ENCODE data around the gene GGT5.
"Not testable (repeated sequence)": the region's sequence is repeated elsewhere in the genome, so short reads cannot be mapped to it uniquely, and the experiment has no call there.

DNA sequence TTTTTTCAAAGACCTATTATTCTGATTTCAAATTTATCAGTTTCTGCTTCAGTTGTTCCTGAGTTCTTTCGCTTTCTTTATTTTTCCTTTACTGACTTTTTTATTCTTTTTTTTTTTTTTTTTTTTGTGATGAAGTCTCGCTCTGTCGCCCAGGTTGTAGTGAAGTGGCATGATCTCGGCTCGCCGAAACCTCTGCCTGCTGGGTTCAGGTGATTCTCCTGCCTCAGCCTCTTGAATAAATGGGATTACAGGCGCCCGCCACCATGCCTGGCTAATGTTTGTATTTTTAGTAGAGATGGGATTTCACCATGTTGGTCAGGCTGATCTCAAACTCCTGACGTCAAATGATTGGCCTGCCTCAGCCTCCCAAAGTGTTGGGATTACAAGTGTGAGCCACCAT lies 31.8 kb downstream of the GGT5 start:
- TF ChIP-seq, protein P1, sequence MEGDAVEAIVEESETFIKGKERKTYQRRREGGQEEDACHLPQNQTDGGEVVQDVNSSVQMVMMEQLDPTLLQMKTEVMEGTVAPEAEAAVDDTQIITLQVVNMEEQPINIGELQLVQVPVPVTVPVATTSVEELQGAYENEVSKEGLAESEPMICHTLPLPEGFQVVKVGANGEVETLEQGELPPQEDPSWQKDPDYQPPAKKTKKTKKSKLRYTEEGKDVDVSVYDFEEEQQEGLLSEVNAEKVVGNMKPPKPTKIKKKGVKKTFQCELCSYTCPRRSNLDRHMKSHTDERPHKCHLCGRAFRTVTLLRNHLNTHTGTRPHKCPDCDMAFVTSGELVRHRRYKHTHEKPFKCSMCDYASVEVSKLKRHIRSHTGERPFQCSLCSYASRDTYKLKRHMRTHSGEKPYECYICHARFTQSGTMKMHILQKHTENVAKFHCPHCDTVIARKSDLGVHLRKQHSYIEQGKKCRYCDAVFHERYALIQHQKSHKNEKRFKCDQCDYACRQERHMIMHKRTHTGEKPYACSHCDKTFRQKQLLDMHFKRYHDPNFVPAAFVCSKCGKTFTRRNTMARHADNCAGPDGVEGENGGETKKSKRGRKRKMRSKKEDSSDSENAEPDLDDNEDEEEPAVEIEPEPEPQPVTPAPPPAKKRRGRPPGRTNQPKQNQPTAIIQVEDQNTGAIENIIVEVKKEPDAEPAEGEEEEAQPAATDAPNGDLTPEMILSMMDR (IDR thresholded peaks at IDR 0.05): not testable (repeated sequence)
- TF ChIP-seq POLR2A (IDR thresholded peaks at IDR 0.05): not testable (repeated sequence)

Measured in vagina (tissue), 2 donors.